ENCODE data around the gene ZBTB16.

ZBTB16 gene

GRCh38 chr11:114211444-114212121 is 152.1 kb downstream of the ZBTB16 start:
- no peaks in the 10 kb centered on the region for H3K36me3 ChIP-seq (ENCODE audit: control insufficient read depth, insufficient read depth, low read length)
- DNase-seq (ENCODE audit: extremely low read depth, insufficient read length): no peak
- TF ChIP-seq CTCF (IDR thresholded peaks at IDR 0.05; ENCODE audit: insufficient read depth, low read length, poor library complexity, severe bottlenecking): no peak
- H3K4me3 ChIP-seq (replicated peaks; ENCODE audit: low read depth, low read length): no peak overlapping the region
- no peaks in the 10 kb centered on the region; the same call in 1 of the 2 replicates for H3K27me3 ChIP-seq (replicated peaks; ENCODE audit: control insufficient read depth, insufficient read depth, low read length)

- DNase-seq (ENCODE audit: extremely low read depth, insufficient read length): no peak
- TF ChIP-seq CTCF (IDR thresholded peaks at IDR 0.05; ENCODE audit: insufficient read depth, low read length, poor library complexity, severe bottlenecking): no peak
- Histone ChIP-seq H3K36me3 (ENCODE audit: control insufficient read depth, insufficient read depth, low read length) (no peaks in the 10 kb centered on the region), H3K4me3 (replicated peaks; ENCODE audit: low read depth, low read length) (no peak overlapping the region), H3K27me3 (replicated peaks; ENCODE audit: control insufficient read depth, insufficient read depth, low read length) (no peaks in the 10 kb centered on the region; the same call in 1 of the 2 replicates)
Observed at GRCh38 chr11:114213622-114214021, 154.1 kb downstream of the ZBTB16 start.

- no peak for DNase-seq (ENCODE audit: extremely low read depth, insufficient read length)
Observed at GRCh38 chr11:114215428-114215827, 155.9 kb downstream of the ZBTB16 start.

GRCh38 chr11:114215871-114216795 is 156.6 kb downstream of the ZBTB16 start:
- DNase-seq (ENCODE audit: extremely low read depth, insufficient read length): no peak
- Histone ChIP-seq H3K36me3 (ENCODE audit: control insufficient read depth, insufficient read depth, low read length) (no peaks in the 10 kb centered on the region), H3K27me3 (replicated peaks; ENCODE audit: control insufficient read depth, insufficient read depth, low read length) (peaks cover 1% of the 10 kb centered on the region), H3K4me3 (replicated peaks; ENCODE audit: low read depth, low read length) (no peak overlapping the region)
- no peak for TF ChIP-seq CTCF (IDR thresholded peaks at IDR 0.05; ENCODE audit: insufficient read depth, low read length, poor library complexity, severe bottlenecking)

More at GRCh38 chr11:114215428-114215827, 155.9 kb downstream of the ZBTB16 start:
- Histone ChIP-seq H3K27me3 (replicated peaks; ENCODE audit: control insufficient read depth, insufficient read depth, low read length) (peaks cover 1% of the 10 kb centered on the region), H3K36me3 (ENCODE audit: control insufficient read depth, insufficient read depth, low read length) (no peaks in the 10 kb centered on the region), H3K4me3 (replicated peaks; ENCODE audit: low read depth, low read length) (no peak overlapping the region)
- no peak for TF ChIP-seq CTCF (IDR thresholded peaks at IDR 0.05; ENCODE audit: insufficient read depth, low read length, poor library complexity, severe bottlenecking)

GRCh38 chr11:114216796-114217180 is 157.3 kb downstream of the ZBTB16 start:
- TF ChIP-seq CTCF (IDR thresholded peaks at IDR 0.05; ENCODE audit: insufficient read depth, low read length, poor library complexity, severe bottlenecking): no peak
- Histone ChIP-seq H3K36me3 (ENCODE audit: control insufficient read depth, insufficient read depth, low read length) (no peaks in the 10 kb centered on the region), H3K4me3 (replicated peaks; ENCODE audit: low read depth, low read length) (no peak overlapping the region), H3K27me3 (replicated peaks; ENCODE audit: control insufficient read depth, insufficient read depth, low read length) (peaks cover 1% of the 10 kb centered on the region)
- no peak for DNase-seq (ENCODE audit: extremely low read depth, insufficient read length)
